MM.1S (cell line): ENCODE results near the gene PLXNB1.
"Not testable (repeated sequence)": the region's sequence is repeated elsewhere in the genome, so short reads cannot be mapped to it uniquely, and the experiment has no call there.

Experiments used
- CTCF ChIP-seq: fragments of 300-600 bp; sonication (generic); IDR thresholded peaks from 2 replicates; pipeline ENCODE4 v1.5.1; 2016; ENCODE audit warnings: antibody characterized with exemption, low read length, mixed read lengths
- EZH2phosphoT487 ChIP-seq: fragments of 300-600 bp; sonication (generic); IDR thresholded peaks from 2 replicates; pipeline ENCODE4 v1.6.1; 2018; ENCODE audit warnings: antibody characterized with exemption, low read length

GRCh38 chr3:48474031-48474430, 44.1 kb upstream of the PLXNB1 start:
- TF ChIP-seq CTCF, EZH2phosphoT487: not testable (repeated sequence)
